HG03571 (cell line): ENCODE measurements around the gene UVRAG.
"Not testable (repeated sequence)": the region's sequence is repeated elsewhere in the genome, so short reads cannot be mapped to it uniquely, and the experiment has no call there.

Source experiments
- ATAC-seq: cut with Tn5 transposase; IDR thresholded peaks from one replicate; pipeline ENCODE4 v1.9.1; 2021; ENCODE audit not compliant: unreplicated experiment

UVRAG gene

DNA sequence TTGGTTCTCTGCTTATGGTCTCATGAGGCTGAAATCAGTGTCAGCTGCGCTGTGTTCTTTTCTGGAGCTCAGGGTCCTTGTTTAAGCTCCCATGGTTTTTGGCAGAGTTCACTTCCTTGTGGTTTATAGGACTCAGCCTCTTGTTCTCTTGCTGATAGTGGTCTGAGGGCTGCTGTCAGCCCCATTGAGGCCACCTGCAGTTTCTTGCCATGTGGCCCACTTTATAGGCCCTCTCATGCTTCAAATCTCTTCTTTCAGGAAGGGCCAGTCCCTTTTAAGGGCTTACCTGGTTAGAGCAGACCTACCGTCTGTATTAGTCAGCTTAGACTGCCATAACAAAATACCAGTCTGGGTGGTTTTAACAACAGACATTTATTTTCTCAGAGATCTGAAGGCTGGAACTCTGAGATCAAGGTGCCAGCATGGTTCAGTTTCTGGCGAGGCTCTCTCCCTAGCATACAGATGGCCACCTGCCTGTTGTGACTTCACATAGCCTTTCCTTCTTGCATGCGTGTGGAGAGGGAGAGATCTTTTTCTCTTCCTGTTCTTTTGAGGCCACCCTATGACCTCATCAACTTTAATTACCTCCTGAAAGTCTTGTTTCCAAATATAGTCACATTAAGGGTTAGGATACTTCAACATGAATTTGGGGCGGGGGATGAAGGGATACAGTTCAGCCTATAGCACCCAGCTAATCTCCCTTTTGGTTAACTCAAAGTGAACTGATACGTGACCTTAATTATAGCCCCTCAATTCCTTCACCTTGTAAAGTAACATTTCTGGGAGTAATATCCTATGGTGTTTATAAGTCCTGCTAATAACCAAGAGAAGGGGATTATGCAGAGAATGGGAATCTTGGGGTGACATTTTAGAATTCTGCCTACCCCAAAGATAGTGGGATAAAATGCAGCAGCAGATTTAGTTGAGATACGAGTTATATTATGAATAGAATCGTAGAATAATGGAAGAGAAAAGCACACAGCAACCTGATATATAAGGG is 131.8 kb downstream of the UVRAG start:
- no peak for ATAC-seq

DNA sequence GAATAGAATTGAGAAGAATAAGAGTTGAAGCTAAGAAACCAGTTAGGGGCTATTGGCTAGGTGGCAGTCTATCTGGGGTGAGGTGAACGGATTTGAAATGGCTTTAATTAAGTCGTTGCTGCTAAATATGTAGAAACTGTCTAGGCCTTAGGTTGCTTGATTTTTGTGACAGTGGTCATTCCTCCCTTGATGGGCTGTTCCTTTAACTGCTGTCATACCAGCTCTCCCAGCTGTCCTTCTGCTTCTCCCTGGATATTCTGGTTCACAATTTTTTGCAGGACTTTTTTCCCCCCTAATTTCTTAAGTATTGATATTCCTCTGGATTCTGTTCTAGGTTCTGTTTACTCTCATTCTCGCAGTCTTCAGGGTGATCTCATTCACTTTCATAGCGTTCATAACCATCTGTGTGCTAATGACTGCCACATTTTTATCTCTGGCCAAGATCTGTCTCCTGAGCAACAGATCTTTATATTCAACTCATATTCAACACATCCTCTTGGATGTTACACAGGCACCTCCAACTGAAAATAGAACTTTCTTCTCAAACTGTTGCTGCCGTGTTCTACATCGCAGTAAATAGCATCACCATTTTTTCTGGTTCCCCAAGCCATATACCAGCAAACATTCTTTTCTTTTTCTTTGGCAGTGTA is 134.1 kb downstream of the UVRAG start:
- ATAC-seq, result no peak

- no peak for ATAC-seq
Observed at GRCh38 chr11:75950141-75950540, 135.1 kb downstream of the UVRAG start.

DNA sequence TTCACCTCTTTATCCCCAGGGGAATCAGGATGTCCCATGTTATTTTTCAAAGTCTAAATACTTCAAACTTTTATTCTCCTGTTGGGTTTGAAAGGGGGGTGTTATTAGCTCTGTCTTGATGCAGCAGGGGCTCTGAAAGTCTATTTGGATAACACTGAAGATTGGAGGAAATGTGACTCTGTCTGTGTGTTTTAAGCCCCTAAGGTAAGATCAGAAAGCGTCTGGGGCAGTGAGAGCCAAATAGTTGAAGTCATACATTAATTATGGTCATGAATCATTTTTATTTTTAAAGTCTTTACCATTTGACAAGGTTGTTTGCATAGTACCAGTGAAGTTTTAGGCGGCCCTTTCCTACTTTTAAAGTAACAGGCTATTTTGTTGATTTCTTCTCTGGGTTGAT is 139.0 kb downstream of the UVRAG start:
- no peak for ATAC-seq

DNA sequence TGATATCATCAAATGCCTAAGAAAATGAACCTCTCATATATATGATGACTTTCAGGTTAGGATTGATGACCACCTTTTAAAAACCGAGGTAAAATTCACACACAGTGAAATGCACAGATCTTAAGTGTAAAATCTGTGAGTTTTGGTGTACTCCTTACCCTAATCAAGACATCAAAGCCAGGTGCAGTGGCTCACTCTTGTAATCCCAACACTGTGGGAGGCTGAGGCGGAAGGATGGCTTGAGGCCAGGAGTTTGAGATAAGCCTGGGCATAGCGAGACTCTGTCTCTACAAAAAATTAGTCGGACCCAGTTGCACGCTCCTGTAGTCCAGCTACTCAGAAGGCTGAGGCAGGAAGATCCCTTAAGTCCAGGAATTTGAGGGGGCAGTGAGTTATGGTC is 140.4 kb downstream of the UVRAG start:
- no peak for ATAC-seq

DNA sequence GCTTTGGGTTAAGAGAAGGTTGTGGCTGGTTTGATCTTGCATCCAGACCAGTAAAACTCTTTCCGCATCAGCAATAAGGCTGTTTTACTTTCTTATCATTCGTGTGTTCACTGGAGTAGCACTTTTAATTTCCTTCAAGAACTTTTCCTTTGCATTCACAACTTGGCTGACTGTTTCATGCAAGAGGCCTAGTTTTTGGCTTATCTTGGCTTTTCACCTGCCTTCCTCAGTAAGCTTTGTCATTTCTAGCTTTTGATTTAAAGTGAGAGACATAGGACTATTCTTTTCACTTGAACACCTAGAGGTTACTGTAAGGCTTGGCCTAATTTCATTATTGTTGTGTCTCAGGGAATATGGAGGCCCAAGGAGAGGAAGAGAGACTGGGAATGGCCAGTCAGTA is 144.5 kb downstream of the UVRAG start:
- no peak for ATAC-seq

GRCh38 chr11:75964071-75964470 is 149.1 kb downstream of the UVRAG start:
- no peak for ATAC-seq

DNA sequence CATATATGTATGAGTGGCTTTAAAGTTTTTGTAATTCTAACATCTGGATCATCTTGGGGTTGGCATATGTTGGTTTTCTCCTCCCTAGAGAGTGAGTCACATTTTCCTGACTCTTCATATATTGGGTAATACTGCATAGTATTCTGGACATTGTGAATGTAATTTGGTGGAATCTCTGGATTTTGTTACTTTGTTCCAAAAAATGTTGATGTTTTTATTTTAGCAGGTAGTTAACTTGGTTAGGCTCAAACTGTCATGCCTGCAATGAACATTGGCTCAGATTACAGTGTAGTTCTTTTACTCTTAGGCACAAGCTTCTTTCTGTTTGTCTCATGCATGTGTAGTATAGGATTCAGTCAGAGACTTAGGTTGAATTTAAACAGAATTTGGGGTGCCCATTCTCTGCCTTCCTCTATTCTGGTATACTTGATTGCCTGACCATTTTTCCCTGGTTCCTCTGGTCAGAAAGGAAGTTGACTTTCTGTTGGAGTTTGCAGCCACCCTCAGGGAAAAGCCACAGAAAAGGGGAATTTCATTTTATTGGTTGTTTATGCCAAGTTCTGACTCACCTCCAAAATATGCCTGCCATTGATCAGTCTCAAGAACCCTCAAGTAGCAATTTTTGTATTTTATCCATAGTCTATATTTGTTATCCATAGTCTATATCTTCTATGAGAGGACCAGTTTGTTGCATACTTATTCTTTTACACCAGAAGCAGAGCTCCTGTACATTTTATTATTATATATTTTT is 151.7 kb downstream of the UVRAG start:
- ATAC-seq, result no peak

GRCh38 chr11:75968021-75968625 is 153.1 kb downstream of the UVRAG start:
- ATAC-seq, result no peak

DNA sequence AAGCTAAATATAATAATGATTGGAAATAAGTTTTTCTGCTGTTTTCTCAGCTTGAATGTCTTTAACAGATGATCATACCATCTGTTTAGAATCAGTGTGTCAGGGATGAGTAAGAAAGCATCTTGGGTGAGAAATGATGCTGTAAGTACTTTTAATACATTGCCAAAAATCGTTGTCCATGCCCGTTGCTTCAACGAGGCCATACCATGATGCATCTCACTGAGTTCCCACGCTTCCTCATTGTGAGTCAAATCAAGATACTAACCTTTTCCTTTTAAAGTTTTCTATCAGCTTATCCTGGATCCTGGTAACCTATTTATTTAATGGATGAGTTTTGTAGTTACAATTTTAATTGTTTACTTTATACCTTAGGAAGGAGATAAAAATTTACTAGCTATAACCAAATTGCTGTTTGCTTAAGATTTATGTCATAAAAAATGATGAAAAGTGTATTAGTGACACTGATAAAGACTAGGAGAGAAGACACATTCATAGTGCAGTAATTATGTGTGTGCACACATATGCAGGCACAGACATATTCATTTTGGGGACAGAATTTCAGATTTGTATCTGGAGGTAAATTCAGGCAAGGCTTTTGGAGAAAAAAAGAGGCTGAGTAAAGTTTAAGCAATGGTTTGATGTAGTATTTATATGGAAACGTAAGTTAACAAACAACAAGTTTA is 154.8 kb downstream of the UVRAG start:
- ATAC-seq, result no peak

- not testable (repeated sequence) for ATAC-seq
Observed at GRCh38 chr11:75973710-75974109, 158.7 kb downstream of the UVRAG start.

GRCh38 chr11:75979075-75979474 is 164.1 kb downstream of the UVRAG start:
- ATAC-seq, result not testable (repeated sequence)

DNA sequence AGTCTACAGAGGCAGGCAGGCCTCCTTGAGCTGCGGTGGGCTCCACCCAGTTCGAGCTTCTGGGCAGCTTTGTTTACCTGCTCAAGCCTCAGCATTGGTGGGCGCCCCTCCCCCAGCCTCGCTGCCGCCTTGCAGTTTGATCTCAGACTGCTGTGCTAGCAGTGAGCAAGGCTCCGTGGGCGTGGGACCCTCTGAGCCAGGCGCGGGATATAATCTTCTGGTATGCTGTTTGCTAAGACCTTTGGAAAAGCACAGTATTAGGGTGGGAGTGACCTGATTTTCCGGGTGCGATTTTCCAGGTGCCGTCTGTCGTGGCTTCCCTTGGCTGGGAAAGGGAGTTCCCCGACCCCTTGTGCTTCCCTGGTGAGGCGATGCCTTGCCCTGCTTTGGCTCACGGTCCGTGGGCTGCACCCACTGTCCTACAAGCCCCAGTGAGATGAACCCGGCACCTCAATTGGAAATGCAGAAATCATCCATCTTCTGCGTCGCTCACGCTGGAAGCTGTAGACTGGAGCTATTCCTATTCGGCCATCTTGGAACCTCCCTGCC is 164.5 kb downstream of the UVRAG start:
- ATAC-seq, result not testable (repeated sequence)

DNA sequence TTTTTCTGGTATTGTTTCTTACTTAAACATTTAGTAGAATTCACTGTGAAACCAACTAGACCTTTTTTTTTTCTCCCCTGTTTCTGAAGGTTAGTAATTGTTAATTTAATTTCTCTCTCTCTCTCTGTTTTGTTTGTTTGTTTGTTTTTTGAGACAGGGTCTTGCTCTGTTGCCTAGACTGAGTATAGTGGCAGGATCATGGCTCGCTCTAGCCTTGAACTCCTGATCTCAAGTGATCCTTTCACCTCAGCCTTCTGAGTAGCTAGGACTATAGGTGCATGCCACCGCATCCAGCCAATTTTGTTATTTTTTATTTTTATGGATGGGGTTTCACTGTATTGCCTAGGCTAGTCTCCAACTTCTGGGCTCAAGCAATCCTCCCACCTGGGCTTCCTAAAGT is 165.0 kb downstream of the UVRAG start:
- no peak for ATAC-seq

DNA sequence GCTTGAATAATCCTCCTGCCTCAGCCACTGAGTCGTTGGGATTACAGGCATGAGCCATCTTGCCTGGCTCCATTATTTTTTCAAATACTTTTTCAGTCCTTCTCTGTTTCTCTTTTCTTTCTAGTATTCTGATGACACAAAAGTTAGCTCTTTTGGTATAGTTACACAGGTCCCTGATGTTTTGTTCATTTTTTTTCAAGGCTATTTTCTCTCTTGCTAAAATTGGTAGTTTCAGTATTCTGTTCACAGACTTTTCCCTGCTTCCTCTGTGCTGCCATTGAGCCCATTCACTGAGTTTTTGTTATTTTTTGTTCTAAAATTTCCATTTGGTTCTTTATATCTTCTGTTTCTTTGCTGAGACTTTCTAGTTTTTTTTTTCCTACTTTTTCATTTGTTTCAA is 166.5 kb downstream of the UVRAG start:
- ATAC-seq, result no peak

DNA sequence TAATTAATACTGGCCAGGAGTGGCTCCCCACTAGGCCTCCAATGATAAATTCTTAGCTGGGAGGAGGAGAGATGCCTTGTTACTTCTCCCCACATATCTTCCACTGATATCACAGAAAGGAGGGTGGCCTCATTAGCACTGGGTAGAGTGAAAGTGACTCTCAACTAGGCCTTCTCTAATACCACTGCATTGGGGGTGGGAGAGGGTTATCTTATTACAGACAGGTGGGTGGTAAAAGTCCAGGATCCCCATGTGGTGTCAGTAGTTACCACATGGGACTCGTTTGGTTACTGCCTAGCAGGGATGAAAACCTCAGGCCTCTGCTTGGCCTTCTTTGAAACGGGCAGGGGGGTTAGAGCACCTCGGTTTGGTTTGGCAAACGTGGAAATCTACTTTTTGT is 167.3 kb downstream of the UVRAG start:
- no peak for ATAC-seq

- ATAC-seq, result no peak
Observed at GRCh38 chr11:75986966-75987365, 172.0 kb downstream of the UVRAG start.

DNA sequence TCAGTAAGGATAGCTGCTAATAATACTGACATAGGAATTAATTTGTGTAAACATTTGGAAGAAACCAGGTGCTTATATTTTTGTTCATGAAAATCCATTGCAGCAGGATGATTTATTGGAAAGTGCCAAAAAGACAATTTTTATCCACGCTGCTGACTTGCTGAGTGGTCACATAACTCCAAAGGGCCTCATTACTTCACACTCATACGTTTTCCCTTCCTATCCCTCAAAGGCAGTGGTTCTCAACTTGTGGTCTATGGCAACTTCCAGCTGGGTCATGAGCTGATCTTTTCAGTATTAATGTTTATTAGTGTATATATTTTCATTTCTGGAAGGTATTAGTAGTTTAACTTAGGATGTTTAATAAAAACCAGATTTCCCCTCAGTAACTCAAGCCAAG is 178.1 kb downstream of the UVRAG start:
- ATAC-seq, result no peak

DNA sequence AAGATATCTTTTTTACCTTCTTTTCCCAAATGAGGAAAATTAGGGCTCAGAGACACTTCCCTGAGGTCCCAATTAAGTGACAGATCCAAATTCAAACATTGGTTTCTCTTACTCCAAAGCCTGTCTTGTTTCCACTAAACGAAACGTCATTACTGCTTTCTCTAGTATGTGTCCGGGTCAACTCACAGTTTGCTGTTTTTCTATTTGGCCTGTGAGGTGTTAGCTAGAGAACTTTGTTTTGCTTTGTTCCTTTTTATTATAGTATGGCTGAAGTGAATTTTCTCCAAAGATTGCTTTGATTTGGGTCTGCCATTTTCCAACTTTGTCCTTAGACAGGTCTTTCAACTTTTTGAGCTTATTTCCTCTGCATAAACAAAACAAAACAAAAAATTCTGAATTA is 179.6 kb downstream of the UVRAG start:
- no peak for ATAC-seq
